DOHH2 (cell line): ENCODE data around the gene CHST5.

Experiments
- CTCF ChIP-seq: fragments of 200-600 bp; sonication (generic); IDR thresholded peaks from one replicate; pipeline ENCODE4 v1.5.1; 2014; ENCODE audit warnings: antibody characterized with exemption, mild to moderate bottlenecking, low read depth, low read length; ENCODE audit not compliant: poor library complexity, severe bottlenecking
- EZH2phosphoT487 ChIP-seq: fragments of 200-600 bp; sonication (generic); IDR thresholded peaks from 2 replicates; pipeline ENCODE4 v1.6.1; 2017; ENCODE audit warnings: borderline replicate concordance, mild to moderate bottlenecking, antibody characterized with exemption, low read length, moderate library complexity, mixed read lengths

DNA sequence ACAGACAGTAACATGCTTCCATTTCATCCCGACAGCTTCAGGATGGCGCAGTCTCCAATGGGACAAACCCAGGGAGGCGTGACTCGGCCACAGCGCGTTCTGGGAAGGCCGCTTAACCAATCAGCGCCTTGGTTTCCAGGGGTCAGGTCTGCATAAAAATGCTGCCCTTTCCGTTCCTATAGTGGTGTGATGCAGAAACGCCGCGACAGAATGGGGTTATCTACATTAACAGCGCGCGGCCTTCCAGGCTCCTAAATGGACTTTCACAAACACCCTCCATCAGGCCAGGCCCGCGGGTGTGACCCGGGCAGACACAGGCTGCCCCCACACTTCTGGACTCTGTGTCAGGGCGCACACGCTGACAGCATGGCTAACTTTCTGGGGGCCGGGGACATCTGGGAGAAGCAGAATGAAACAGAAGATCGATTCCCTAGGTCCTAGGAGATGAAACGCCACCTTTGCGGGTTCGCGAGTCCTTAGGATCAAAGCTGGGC lies 19.4 kb upstream of the CHST5 start:
- TF ChIP-seq CTCF, result no peak
- no peak for TF ChIP-seq EZH2phosphoT487
